Measurements from ENCODE around the gene MRPS23. TPM values are rescaled to one million over a fixed set of nuclear protein-coding genes. Genes with fewer than 3 reads are reported as not detected.
A peak's percentile ranks its signal among the peaks of the same experiment; 100 is the strongest.

MRPS23 gene
- total and polyA plus RNA-seq, 2 of the 13 experiments (the other 11 are each of a cell fraction or from before 2014, with no cell fraction given) = 63.2 to 181 TPM

- TF ChIP-seq ZNF780A (CRISPR knock-in tag; IDR thresholded peaks at IDR 0.05) (no peak), RBM39 (IDR thresholded peaks at IDR 0.05; ENCODE audit: low read depth, low read length, poor library complexity, severe bottlenecking) (no peak), ZNF235 (CRISPR knock-in tag; IDR thresholded peaks at IDR 0.05; ENCODE audit: borderline replicate concordance) (peak; percentile 60; the same call in 1 of the 2 replicates), CBFB (CRISPR knock-in tag; IDR thresholded peaks at IDR 0.05) (no peak), ZNF572 (CRISPR knock-in tag; IDR thresholded peaks at IDR 0.05) (peak; percentile 88; the same call in 1 of the 2 replicates), ZNF256 (CRISPR knock-in tag; conservative IDR thresholded peaks at IDR 0.05) (0 out of 2 replicates have a peak, but pooled peaks have one; percentile 25), HOMEZ (CRISPR knock-in tag; IDR thresholded peaks at IDR 0.05; ENCODE audit: low read depth) (peak; percentile 9; the same call in 1 of the 2 replicates), TEAD2 (CRISPR knock-in tag; IDR thresholded peaks at IDR 0.05) (no peak), MAF1 (CRISPR knock-in tag; IDR thresholded peaks at IDR 0.05; ENCODE audit: borderline replicate concordance) (no peak), CREB1 (IDR thresholded peaks at IDR 0.05) (peak; percentile 78; the same call in 1 of the 2 replicates), CREB1 (CRISPR knock-in tag; IDR thresholded peaks at IDR 0.05) (no peak), ZNF557 (CRISPR knock-in tag; IDR thresholded peaks at IDR 0.05) (peak; percentile 66; the same call in 1 of the 2 replicates), GTF2F1 (IDR thresholded peaks at IDR 0.05; ENCODE audit: low read length) (0 out of 2 replicates have a peak, but pooled peaks have one; percentile 29), BORCS8-MEF2B (CRISPR knock-in tag; IDR thresholded peaks at IDR 0.05) (peak; percentile 13; the same call in 1 of the 2 replicates), ZNF274 (CRISPR knock-in tag; IDR thresholded peaks at IDR 0.05) (0 out of 2 replicates have a peak, but pooled peaks have one; percentile 2), KDM5A (IDR thresholded peaks at IDR 0.05; ENCODE audit: borderline replicate concordance, low read length) (peak; percentile 67; the same call in 1 of the 2 replicates), ZNF205 (CRISPR knock-in tag; IDR thresholded peaks at IDR 0.05) (no peak), ZNF121 (CRISPR knock-in tag; IDR thresholded peaks at IDR 0.05) (peak; percentile 8; the same call in 1 of the 2 replicates), FOXO1 (CRISPR knock-in tag; IDR thresholded peaks at IDR 0.05) (no peak; the same call in 1 of the 2 replicates), ZNF660 (CRISPR knock-in tag; IDR thresholded peaks at IDR 0.05; ENCODE audit: borderline replicate concordance, low read depth) (no peak), PTBP1 (IDR thresholded peaks at IDR 0.05; ENCODE audit: low read depth, low read length, poor library complexity, severe bottlenecking) (no peak), DMTF1 (CRISPR knock-in tag; IDR thresholded peaks at IDR 0.05) (no peak), FOXK2 (IDR thresholded peaks at IDR 0.05) (no peak), SRY (CRISPR knock-in tag; IDR thresholded peaks at IDR 0.05) (peak; percentile 41; the same call in 1 of the 2 replicates), YY1 (IDR thresholded peaks at IDR 0.05; ENCODE audit: insufficient read depth, insufficient replicate concordance, low read depth, low read length) (peak; percentile 33), SOX5 (CRISPR knock-in tag; IDR thresholded peaks at IDR 0.05; ENCODE audit: borderline replicate concordance) (0 out of 2 replicates have a peak, but pooled peaks have one; percentile 42), NFE2L2 (IDR thresholded peaks at IDR 0.05; ENCODE audit: low read length) (no peak), ZNF430 (CRISPR knock-in tag; IDR thresholded peaks at IDR 0.05) (peak; percentile 83; the same call in 1 of the 2 replicates)
Measured at GRCh38 chr17:57862694-57863667, 13.1 kb upstream of the MRPS23 start (continued).

Measured in HepG2 (cell line).